Suprapubic skin (tissue), 4 donors: Measurements from ENCODE around the gene RERE.

Source experiments
- POLR2A ChIP-seq, 2 donors: fragments of 450-650 bp; IDR thresholded peaks; one replicate each; pipeline ENCODE4 v1.6.1; 2017; ENCODE audit warnings: antibody characterized with exemption in 2 of 2, mild to moderate bottlenecking in 2 of 2, moderate library complexity in 2 of 2
- POLR2AphosphoS5 ChIP-seq, 3 donors: sonication (generic); formaldehyde crosslinking; IDR thresholded peaks; one replicate each; pipeline ENCODE4 v1.6.1; 2017; ENCODE audit warnings: antibody characterized with exemption in 3 of 3
- TF ChIP-seq, protein P1 (sequence below), 2 donors: fragments of 200-600 bp in 1 of 2; fragments of 450-650 bp in 1 of 2; sonication (generic) in 1 of 2; IDR thresholded peaks; one replicate each; pipeline ENCODE4 v1.5.1; 2016 to 2019; ENCODE audit warnings: antibody characterized with exemption in 2 of 2, mild to moderate bottlenecking in 1 of 2, moderate library complexity in 1 of 2

DNA sequence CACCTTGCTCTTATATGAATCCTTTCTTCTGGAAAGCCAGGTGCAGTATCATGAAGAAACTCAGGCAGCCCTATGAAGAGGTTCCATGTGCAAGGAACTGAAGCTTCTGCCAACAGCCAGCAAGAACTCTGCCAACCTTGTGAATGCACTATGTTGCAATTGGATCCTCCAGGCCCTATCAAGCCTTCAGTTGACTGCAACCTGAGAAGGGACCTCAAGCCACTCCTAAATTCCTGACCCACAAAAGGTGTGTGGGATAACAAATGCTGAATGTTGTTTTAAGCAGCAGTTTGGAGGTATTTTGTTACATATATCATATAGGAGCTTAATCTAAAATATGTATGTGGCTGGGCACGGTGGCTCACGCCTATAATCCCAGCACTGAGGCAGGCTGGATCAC lies 84.0 kb downstream of the RERE start:
- TF ChIP-seq, protein P1, sequence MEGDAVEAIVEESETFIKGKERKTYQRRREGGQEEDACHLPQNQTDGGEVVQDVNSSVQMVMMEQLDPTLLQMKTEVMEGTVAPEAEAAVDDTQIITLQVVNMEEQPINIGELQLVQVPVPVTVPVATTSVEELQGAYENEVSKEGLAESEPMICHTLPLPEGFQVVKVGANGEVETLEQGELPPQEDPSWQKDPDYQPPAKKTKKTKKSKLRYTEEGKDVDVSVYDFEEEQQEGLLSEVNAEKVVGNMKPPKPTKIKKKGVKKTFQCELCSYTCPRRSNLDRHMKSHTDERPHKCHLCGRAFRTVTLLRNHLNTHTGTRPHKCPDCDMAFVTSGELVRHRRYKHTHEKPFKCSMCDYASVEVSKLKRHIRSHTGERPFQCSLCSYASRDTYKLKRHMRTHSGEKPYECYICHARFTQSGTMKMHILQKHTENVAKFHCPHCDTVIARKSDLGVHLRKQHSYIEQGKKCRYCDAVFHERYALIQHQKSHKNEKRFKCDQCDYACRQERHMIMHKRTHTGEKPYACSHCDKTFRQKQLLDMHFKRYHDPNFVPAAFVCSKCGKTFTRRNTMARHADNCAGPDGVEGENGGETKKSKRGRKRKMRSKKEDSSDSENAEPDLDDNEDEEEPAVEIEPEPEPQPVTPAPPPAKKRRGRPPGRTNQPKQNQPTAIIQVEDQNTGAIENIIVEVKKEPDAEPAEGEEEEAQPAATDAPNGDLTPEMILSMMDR (IDR thresholded peaks at IDR 0.05): no peak
- TF ChIP-seq POLR2A (IDR thresholded peaks at IDR 0.05) (no peak), POLR2AphosphoS5 (IDR thresholded peaks at IDR 0.05) (no peak)
